Tibial artery (tissue), 4 donors: ENCODE data around the gene FUNDC1.
"Not testable (repeated sequence)": the region's sequence is repeated elsewhere in the genome, so short reads cannot be mapped to it uniquely, and the experiment has no call there.

Experiments used
- DNase-seq, 2 donors: peaks; one replicate each; pipeline ENCODE4 v3.0.0-alpha.2; 2019
- H3K27ac ChIP-seq, 2 donors: fragments of 200-600 bp; sonication (generic) in 1 of 2; 1 replicate in 1 of 2; 2 replicates in 1 of 2; pipeline ENCODE4 v1.5.1; 2018 to 2019; ENCODE audit warnings: mild to moderate bottlenecking in 1 of 2
- H3K27me3 ChIP-seq, 2 donors: fragments of 200-600 bp; sonication (generic) in 1 of 2; one replicate each; pipeline versions ENCODE4 v1.5.1 to v1.6.0; 2016 to 2019
- H3K36me3 ChIP-seq, 3 donors: fragments of 200-600 bp; sonication (generic) in 2 of 3; one replicate each; pipeline ENCODE4 v1.5.1; 2016 to 2019; ENCODE audit warnings: mild to moderate bottlenecking in 2 of 3
- H3K4me1 ChIP-seq, 4 donors: fragments of 200-600 bp; sonication (generic) in 2 of 4; 1 replicate in 3 of 4; 2 replicates in 1 of 4; pipeline ENCODE4 v1.5.1; 2016 to 2019
- H3K4me3 ChIP-seq, 2 donors: fragments of 200-600 bp; sonication (generic) in 1 of 2; 1 replicate in 1 of 2; 2 replicates in 1 of 2; pipeline ENCODE4 v1.5.1; 2018 to 2019; ENCODE audit warnings: mild to moderate bottlenecking in 2 of 2
- H3K9me3 ChIP-seq, 3 donors: fragments of 200-600 bp; sonication (generic) in 1 of 3; one replicate each; pipeline ENCODE4 v1.5.1; 2016 to 2019
- CTCF ChIP-seq, 2 experiments: fragments of 200-600 bp in 1 of 2; fragments of 450-650 bp in 1 of 2; IDR thresholded peaks; one replicate each; pipeline ENCODE4 v1.5.1; 2017 to 2019; ENCODE audit warnings: antibody characterized with exemption in 2 of 2, mild to moderate bottlenecking in 1 of 2, moderate library complexity in 1 of 2
- intact Hi-C: fragments of 100-400 bp; cut with DNase I; formaldehyde crosslinking; loops from one replicate; pipeline ENCODE4 v1.15.0; 2023; ENCODE audit warnings: low total_unique reads

FUNDC1 gene

GRCh38 chrX:44569122-44569521 is 26.5 kb upstream of the FUNDC1 start:
- no peak for TF ChIP-seq CTCF (IDR thresholded peaks at IDR 0.05)
- DNase-seq: no peak
- no peaks in the 10 kb centered on the region for H3K36me3 ChIP-seq
- intact Hi-C loops: no loop called here
- no peaks in the 10 kb centered on the region for H3K4me1 ChIP-seq
- peaks cover 0 to 28% (median 22%) of the 10 kb centered on the region in 3 donors for H3K9me3 ChIP-seq
- H3K4me3 ChIP-seq: no peak overlapping the region
- no peaks in the 10 kb centered on the region for H3K27me3 ChIP-seq
- H3K27ac ChIP-seq: no peak overlapping the region

GRCh38 chrX:44568196-44568595 is 25.5 kb upstream of the FUNDC1 start:
- no peak for TF ChIP-seq CTCF (IDR thresholded peaks at IDR 0.05)
- H3K27ac ChIP-seq: no peak overlapping the region
- no peaks in the 10 kb centered on the region for H3K27me3 ChIP-seq
- intact Hi-C loops: no loop called here
- no peaks in the 10 kb centered on the region for H3K36me3 ChIP-seq
- DNase-seq: peak in 1 of 2 donors; percentile 48
- H3K4me1 ChIP-seq: no peaks in the 10 kb centered on the region
- H3K9me3 ChIP-seq: peaks cover 0 to 19% (median 18%) of the 10 kb centered on the region in 3 donors
- no peak overlapping the region for H3K4me3 ChIP-seq

GRCh38 chrX:44561896-44562295 is 19.2 kb upstream of the FUNDC1 start:
- intact Hi-C loops, H3K9me3 ChIP-seq, DNase-seq, H3K27ac ChIP-seq, H3K4me3 ChIP-seq, H3K36me3 ChIP-seq, H3K4me1 ChIP-seq, H3K27me3 ChIP-seq: not testable (repeated sequence)

- Histone ChIP-seq H3K27me3 (no peaks in the 10 kb centered on the region), H3K27ac (no peak overlapping the region), H3K4me1 (no peaks in the 10 kb centered on the region), H3K36me3 (no peaks in the 10 kb centered on the region), H3K9me3 (no peaks in the 10 kb centered on the region), H3K4me3 (no peak overlapping the region)
- TF ChIP-seq CTCF (IDR thresholded peaks at IDR 0.05): no peak
- intact Hi-C loops: no loop called here
- no peak for DNase-seq
Observed at GRCh38 chrX:44550563-44550962, 7.9 kb upstream of the FUNDC1 start.

GRCh38 chrX:44545454-44545853 is 2.8 kb upstream of the FUNDC1 start:
- peaks cover 0 to 14% (median 2%) of the 10 kb centered on the region in 4 donors for H3K4me1 ChIP-seq
- H3K36me3 ChIP-seq, H3K27ac ChIP-seq, H3K4me3 ChIP-seq, DNase-seq, intact Hi-C loops, H3K27me3 ChIP-seq, H3K9me3 ChIP-seq: not testable (repeated sequence)

GRCh38 chrX:44544036-44544435 is 1.4 kb upstream of the FUNDC1 start:
- Histone ChIP-seq H3K9me3 (no peaks in the 10 kb centered on the region), H3K27ac (no peak overlapping the region), H3K36me3 (no peaks in the 10 kb centered on the region), H3K4me1 (peaks cover 0 to 14% (median 2%) of the 10 kb centered on the region in 4 donors), H3K27me3 (no peaks in the 10 kb centered on the region), H3K4me3 (no peak overlapping the region)
- no peak for TF ChIP-seq CTCF (IDR thresholded peaks at IDR 0.05)
- intact Hi-C loops: no loop called here
- no peak for DNase-seq

- Histone ChIP-seq H3K27me3 (no peaks in the 10 kb centered on the region), H3K4me3 (no peak overlapping the region), H3K27ac (no peak overlapping the region), H3K9me3 (no peaks in the 10 kb centered on the region), H3K36me3 (peaks cover 0 to 12% (median 0%) of the 10 kb centered on the region in 3 donors), H3K4me1 (peaks cover 0 to 7% (median 0%) of the 10 kb centered on the region in 4 donors)
- no peak for TF ChIP-seq CTCF (IDR thresholded peaks at IDR 0.05)
- DNase-seq: no peak
- intact Hi-C loops: no loop called here
Observed at GRCh38 chrX:44536198-44536597, 6.5 kb downstream of the FUNDC1 start.
